Limb (tissue), 2 donors: Measurements from ENCODE around the gene FANK1.

Source experiments
- DNase-seq, 2 donors: peaks; one replicate each; pipeline ENCODE4 v3.0.0-alpha.2; 2016; ENCODE audit errors: extremely low spot score in 2 of 2

The FANK1 gene, protein sequence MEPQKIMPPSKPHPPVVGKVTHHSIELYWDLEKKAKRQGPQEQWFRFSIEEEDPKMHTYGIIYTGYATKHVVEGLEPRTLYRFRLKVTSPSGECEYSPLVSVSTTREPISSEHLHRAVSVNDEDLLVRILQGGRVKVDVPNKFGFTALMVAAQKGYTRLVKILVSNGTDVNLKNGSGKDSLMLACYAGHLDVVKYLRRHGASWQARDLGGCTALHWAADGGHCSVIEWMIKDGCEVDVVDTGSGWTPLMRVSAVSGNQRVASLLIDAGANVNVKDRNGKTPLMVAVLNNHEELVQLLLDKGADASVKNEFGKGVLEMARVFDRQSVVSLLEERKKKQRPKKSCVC

DNA sequence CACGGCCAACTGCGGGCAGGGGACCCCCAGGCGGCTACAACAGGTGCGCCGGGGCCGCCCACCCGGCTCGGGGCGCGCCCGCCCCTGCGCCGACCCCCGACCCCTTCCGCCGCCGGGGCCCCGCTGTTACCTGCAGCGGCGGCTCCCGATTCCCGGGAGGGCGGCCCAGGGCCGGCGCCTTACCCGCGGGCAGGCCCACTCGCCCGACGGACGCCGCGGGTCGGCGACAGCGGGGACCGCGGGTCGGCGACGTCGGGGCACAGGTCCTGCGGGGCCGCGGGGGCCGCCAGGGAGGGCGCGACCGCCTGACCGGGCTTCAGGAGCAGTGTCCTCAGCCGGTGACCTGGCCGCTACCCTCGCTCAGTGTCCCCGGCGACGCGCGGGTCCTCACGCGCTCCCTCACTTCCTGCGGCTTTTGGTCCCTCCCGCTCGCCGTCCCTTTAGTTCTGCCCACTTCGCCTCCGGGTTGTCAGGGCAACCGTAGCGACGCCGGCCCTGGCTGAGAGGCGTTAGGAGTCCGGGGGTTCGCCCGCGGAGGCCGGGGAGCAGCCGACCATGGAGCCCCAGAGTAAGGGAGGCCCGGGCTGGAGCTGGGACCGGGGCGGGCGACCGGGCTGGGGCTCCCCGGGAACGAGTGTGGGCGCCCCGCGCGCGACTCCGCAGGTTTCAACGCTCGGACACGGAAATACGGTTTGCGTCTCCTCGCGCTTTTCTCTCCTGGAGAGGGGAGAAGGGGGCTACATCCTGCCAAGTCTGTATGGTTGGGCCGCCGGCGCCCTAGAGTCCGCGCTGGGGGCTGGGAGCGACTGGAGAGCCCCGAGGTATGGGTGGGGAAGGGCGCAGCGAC is at the start of gene FANK1:
Gene FANK1, plus strand, starts transcription at position 477 of the 847 bp plus-strand sequence. Its CDS starts 79 bp downstream, at position 556.
- peak; percentile 70 to 93 for DNase-seq

DNA sequence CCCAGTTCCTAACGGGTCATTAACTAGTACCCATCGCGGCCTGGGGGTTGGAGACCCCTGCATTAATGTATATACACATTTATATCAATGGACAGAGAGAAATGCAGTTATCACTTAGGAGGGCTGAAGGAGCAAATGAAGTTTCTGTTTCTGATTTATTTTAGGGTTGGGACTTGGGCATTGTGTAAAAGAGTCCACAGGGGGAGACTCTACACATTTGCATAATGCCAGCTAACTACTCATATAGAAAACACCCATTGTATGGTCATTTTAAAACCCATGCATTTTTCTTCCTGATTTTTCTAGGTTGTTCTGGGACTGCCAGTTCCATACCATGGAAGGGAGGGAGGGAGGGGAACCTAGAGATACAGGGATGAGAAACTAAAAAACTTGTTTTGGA is 49.5 kb upstream of the FANK1 start:
- no peak for DNase-seq

DNA sequence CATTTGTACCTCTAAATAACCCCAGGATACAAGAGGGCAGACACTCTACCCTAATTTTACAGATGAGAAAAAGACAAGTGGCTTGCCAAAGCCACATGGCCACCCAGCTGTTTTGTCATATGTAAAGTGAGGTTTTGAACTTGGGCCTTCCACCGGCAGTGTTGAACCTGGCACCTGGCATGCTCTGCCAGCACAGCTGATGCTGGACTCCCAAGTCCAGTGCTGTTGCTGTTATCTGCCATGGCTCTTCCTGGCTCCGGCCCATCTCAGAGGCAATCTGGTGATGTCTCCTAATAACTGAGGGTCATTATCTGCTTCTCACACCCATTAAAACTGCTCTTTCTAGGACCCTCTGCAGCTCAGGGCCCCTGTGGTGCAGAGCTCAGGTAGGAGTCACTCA is 48.0 kb upstream of the FANK1 start:
- no peak for DNase-seq

DNA sequence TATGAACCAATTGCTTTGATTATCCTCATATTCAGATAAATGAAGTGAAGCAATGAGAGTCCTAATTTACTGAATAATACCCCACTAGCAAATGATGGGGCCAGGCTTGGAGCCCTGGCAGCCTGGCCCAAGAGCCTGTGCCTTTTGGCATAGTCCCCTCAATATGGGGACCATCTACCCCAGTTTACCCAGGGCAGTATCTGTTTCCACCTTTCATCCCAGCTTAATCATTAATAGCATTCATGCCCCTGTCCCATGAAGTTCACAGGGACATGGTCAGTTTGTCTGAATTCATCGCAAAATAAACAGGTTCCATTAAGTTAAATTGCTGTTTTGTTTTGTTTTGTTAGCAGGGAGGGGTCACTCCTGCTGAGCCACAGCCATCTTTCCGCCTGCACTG is 47.5 kb upstream of the FANK1 start:
- DNase-seq: no peak

DNA sequence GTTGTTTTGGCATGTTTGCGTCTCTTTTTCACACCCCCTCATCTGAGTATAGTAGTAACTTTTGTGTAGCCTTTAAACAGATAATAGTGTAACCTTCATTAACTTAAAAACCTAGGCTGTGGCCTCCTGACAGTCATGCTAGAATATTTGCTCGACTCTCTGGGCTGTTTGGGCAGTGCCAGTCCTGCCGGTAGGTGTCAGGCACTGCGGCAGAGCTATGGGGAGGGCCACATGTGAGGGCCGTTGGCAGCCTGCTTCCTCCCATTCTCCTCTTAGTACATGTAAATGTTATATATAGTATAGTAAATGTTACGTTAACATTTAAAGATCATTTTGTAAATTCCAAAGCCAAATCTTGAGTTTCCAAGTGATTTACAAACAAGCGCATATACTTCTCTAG is 46.9 kb upstream of the FANK1 start:
- no peak for DNase-seq

DNA sequence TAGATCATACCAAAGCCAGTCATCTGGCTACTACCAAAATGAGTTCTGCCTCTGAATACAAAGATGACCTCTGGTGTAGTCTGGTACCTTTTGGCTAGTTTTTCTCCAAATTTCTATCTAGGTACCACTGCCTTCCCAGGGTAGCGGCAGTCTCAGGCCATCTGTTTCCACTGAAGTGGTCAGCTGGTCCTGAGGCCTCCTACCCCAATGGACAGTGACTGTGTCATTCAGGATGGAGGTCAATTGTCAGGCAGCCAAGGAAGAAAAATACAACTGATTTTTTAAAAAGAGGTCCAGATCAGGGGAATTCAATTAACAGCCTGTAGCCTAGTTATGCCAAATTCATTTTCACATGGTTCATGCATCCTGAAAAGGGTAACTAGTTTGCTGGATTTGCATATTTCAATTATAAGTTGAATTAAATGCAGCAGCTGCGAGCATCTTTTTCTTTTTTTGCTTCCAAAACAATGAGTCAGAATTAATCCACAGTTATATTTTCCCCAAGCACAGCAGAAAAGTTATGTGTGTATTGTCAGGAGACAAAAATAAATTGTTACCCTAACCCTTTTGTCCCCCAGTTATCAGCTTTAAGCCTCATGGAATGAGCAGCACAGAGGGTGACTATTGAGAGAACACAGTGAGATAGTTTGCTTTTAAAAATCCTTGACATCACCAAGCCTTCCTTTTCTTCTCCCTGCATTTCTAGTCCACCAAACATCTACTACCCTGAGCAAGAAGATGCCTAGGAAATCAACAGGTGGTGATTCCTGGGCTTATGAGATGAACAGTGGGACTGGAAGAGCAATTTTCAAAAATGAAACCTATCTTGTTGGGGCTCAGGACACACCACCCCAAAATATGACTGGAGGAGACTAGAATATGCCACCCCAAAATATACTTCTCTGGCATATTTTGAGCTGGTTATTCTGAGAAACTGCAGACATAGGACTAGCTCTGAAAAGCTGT is 45.3 kb upstream of the FANK1 start:
- no peak for DNase-seq

DNA sequence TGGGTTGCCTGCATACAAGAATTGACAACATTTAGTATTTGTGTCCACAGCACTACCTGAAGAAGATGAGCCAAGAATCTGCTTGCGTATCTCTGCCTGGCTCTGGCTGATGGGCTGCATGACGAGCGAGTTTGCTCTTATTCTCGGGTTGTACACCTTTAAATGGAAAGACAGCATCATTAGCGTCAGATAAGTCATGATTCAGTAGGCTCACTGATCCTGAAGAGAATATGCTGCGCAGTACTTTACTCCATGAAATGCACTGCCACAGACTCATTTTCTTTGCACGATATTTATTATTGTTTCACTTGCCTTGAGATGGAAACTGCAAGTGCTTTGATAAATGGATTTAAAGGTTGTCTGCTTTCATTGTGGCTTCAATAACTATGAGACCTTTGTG is 43.9 kb upstream of the FANK1 start:
- no peak for DNase-seq

DNA sequence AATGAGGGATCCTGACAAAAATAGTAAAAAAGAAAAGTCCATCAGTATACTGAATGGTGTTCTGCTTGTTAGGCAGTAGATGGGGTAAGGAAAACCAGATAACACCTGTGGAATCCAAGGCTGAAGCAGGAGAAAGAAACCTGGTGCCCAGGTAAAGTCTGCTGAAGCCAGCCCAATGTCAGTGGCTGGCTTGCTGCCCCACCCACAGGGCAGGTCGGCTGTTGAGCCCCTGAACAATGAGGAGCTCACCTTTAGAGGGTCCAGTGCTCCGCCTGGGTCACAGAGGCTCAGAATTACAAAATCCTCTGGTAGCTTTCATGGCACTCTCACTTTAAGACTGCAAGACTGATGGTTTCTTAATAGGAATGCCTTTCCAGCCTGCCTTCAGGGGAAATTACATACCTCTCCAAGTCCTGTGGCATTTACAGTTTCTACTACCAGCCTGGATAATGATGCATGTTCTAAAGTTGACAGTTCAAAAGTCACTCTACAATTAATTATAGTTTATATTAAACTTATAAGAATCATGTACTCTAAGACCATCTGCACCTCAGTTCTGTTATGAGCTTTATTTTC is 39.1 kb upstream of the FANK1 start:
- no peak for DNase-seq

DNA sequence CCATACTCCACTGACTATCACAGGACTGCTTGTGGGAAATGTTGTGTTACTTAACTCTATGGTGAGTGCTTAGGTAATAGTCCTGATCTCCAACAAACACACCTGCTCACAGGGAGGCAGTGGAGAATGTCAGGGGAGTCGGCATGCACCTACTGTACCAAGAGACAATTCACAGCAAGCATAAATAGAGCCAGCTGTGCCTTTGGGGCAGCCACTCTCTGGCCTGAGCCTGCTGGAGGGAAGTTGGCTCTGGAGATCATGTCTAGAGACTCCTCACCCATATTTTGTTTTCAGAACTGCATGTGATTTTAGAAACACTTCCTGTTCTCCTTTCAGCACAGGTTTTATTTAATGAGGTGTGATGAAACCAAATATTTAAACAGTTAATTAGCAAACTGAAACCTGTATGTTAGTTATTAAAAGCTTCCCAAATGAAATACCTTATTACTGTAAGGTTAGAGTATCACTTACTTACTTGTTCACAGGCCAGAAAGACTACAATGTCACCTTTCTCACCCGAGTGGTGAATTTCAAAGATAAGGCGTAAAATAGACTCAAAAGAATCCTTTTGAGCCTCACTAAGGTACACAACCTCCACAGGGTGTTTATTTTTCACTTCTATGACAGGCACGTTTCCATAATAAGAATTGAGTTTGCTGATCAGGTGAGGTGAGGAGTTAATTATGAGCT is 37.1 kb upstream of the FANK1 start:
- DNase-seq: no peak

DNA sequence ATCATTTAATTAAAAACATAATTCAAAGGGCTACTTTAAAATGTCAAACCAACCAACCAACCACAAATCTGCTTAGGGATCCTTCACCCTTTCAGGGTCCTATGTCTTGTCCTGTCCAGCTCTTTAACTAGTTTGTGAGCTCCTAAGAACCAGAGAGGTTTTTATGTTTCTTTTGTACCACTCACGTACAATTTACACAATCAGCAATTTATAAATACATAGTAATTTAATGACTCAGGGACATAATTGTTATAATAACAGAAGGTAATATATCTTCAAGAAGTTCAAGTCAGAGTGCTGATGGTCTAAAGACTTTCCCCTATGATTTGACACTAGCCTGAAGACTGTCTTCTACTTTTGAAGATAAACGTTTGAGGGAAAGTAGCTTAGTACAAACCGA is 31.2 kb upstream of the FANK1 start:
- no peak for DNase-seq

DNA sequence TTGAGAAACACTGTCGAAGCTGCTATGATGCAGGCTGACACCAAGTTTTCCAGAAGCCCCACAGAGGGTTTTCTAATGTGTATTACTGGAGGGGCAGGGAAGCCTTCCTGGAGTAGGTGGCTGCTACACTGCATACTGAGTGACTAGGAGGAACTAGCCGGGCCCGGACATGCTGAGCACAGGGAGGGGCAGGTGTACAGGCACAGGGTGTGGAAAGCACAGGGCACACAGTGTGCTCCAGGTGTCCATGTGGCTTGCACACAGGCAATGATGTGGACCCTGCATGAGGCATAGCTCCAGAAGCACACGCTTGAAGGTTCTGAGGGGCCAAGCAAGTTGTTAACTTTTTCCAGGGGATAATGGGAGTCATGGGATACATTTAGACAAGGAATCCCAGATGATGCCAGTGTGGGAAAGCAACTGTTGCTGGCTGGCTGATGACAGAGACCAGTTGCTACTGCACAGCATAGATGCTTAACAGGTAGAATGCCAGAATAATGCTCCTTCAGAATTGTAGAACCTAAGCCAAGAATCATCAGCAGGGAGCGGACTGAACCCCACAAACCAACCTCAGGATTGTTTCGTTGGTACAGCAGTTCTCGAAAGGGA is 29.8 kb upstream of the FANK1 start:
- DNase-seq: no peak

DNA sequence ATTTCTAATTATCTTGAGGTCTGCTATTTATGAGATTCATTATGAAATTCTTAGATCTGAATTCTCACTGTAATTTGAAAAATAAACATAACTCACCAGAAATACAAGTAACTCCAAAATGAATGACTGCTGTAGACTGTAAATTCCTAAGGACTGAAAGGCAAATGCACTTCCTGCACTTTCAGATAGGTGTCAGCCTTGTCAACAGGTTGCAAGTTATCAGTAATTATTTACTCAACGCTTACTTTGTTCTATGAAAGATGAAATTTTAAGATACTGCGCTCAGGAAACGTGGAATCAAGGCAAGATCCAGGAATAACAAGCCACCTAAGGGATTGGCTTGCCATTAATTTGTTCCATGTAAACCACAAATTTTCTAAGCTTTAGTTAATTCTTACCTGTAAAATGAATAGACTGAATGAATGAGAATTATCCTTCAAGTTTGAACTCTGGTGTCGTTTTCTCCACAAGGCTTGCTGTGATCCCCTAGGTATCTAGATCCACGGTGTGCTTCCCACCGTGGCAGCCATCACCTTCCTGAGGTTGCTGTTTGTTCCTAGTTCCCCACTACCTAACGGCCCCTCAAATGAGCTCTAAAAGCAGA is 27.9 kb upstream of the FANK1 start:
- DNase-seq: peak in 1 of 2 donors; percentile 33

DNA sequence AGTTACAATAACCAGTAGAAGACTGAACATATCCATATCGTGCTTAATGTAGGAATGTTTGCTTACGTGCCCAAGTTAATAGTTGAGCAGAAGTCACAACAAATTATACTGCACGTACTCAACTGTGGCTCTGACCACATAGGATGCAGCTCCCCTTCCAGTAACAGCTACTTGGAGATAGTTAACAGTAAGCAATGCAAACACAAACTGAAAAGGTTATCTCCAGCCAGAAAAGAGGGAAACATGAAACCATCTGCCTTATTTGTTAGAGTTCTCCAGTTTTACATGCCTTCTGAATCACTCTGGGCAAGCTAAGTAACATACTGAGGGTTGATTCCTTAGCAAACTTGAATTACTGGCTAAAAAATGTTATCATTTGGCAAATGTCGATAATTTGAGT is 25.0 kb upstream of the FANK1 start:
- DNase-seq: no peak

DNA sequence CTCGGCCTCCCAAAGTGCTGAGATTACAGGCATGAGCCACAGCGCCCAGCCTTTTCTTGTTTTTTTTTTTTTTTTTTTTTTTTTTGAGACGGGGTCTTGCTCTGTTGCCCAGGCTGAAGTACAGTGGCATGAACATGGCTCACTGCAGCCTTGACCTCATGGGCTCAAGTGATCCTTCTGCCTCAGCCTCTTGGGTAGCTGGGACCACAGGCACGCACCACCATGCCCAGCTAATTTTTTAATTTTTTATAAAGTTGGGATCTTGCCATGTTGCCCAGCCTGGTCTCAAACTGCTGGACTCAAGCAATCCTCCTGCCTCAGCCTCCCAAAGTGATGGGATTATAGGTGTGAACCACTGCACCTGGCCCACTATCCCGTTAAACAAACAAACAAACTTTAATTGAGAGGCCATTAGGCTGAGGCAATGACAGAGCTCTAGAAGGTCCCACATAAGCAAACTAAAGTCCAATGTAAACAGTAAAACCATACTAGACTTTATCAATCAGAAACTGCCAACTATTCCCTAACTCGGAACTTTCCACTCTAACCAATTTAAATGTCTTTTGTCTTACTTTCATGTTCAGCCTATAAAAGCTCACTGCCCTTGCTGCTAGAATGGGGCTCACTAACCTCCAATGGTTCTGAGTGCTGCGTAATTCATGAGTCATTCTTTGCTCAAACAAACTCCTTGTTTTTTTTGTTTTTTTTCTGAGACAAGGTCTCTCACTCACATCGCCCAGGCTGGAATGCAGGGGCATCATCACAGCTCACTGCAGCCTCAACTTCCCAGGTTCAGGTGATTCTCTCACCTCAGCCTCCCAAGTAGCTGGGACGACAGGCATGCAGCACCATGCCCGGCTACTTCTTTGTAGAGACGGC is 17.2 kb upstream of the FANK1 start:
- no peak for DNase-seq

DNA sequence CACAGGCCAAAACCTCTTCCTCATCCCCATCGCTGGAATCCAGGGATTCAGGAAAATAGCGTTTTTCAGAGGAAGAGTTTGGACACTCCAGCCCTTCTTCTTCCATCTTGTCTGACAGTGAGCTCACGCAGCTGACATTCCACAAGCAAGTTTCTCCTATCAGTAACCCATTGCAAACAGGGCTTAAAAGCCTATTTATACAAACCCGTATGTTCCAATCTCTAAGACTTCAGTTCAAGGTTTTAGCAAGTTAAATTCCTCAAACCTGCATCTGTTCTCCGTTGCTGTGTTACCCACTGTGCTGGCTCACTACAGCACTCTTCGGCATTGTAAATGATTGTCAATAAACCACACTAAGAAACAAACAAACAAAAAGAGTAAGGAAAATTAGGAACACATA is 15.6 kb upstream of the FANK1 start:
- no peak for DNase-seq

DNA sequence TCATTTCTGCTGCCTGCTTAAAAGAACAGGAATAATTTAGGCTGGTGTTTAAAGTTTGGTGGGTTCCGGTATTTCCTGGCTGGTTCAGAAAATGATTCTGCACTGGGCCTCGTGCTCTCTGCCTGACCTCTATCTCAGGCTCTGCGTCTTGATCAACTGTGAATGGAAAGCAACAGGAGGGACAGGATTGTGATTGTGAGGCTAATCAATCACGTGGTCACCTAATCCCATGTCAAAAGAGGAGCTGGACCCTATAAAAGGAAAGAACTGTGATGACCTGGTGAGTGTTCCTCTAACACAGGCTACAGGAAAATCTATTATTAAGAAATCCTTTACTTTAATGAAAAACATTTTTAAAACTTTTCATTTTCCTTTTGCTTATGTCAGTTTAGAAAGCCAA is 15.2 kb upstream of the FANK1 start, which contains the start of gene DHX32:
Gene DHX32, minus strand, starts transcription at position 101 of the 400 bp plus-strand sequence. CDS start 468 bp downstream, outside the sequence.
- no peak for DNase-seq

DNA sequence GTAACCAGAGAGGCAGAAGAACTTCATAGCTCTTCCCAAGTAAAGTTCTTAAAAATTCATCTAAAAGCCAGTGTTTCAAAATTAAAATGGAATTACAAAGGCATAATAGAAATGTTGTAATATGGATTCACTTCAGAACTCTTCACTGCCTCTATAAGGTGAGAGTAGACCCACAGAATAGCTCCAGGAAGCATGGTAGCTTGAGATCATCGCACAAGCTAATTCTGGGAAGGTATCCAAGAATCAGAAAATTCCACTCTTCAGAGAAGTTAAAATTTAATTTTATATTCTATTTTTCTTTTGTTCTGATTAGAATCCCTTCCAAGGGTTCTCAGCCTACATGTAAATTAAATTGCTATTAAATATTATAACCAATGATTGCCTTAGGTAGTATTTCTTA is 13.8 kb upstream of the FANK1 start:
- DNase-seq: no peak

DNA sequence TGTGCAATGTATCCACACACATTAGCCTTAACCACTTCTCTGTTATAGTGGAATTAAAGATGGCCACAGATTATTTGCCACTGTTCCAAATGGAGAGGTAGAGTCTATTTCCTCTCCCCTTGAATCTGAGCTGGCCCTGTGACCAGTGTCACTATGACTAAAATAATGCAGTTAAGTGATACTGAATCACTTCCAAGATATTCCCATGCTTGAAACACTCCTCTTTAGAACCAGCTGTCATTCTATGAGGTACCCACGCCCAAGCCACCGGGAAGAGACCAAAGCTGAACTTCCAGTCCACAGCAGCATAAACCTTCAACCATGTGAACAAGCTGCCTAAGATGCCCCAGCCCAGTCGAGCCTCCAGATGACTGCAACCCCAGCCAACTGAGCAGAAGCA is 13.2 kb upstream of the FANK1 start:
- DNase-seq: no peak
